PC-3 (cell line): Measurements from ENCODE around the gene SCO2.

Source experiments
- EZH2phosphoT487 ChIP-seq: fragments of 300-600 bp; sonication (generic); IDR thresholded peaks from 2 replicates; pipeline ENCODE4 v1.6.1; 2018; ENCODE audit warnings: mild to moderate bottlenecking, antibody characterized with exemption, low read length, borderline replicate concordance
- TF ChIP-seq, protein P1 (sequence below): fragments of 300-600 bp; sonication (generic); conservative IDR thresholded peaks from 2 replicates; pipeline ENCODE4 v1.5.1; 2017; ENCODE audit warnings: antibody characterized with exemption, low read depth, mild to moderate bottlenecking, low read length

DNA sequence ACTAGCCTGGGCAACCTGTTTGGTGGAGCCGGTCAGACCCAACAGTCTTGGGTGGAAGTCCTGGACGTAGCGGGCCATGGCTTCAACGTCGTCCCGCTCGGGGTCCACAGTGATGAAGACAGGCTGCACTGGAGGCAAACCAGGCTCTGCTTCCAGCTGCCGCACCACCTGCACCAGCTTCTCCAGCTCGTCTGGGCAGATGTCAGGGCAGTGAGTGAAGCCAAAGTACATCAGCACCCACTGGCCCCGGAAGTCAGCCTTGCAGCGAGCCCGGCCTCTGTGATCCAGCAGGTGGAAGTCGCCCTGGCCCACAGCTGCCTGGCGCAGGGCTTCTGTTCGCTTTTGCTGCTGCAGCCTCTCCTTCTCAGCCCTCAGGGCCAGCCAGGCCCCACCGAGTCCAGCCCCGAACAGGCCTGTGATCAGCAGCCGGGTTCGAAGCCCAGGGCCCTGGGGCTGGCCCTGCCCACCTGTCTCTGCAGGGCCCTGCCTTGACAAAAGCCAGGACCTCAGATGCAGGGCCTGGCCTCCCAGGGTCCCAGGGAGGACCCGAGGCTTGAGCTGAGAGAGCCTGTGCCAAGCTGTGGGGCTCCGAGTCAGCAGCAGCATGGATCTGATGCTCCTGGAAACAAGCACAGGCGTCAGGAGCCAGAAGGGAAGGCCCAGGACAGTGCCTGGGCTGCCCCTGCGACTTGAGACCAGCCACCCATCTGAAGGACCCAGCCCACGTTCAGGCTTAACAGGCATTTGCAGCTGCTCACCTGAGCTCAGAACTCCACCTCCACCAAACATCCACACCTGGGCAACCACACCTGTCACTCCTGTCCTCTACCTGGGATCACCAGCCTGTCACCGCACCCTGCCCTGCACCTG lies 1.4 kb downstream of the SCO2 start:
- TF ChIP-seq, protein P1, sequence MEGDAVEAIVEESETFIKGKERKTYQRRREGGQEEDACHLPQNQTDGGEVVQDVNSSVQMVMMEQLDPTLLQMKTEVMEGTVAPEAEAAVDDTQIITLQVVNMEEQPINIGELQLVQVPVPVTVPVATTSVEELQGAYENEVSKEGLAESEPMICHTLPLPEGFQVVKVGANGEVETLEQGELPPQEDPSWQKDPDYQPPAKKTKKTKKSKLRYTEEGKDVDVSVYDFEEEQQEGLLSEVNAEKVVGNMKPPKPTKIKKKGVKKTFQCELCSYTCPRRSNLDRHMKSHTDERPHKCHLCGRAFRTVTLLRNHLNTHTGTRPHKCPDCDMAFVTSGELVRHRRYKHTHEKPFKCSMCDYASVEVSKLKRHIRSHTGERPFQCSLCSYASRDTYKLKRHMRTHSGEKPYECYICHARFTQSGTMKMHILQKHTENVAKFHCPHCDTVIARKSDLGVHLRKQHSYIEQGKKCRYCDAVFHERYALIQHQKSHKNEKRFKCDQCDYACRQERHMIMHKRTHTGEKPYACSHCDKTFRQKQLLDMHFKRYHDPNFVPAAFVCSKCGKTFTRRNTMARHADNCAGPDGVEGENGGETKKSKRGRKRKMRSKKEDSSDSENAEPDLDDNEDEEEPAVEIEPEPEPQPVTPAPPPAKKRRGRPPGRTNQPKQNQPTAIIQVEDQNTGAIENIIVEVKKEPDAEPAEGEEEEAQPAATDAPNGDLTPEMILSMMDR: no peak
- no peak for TF ChIP-seq EZH2phosphoT487
